GM15510 (cell line): ENCODE results near the gene UBL5.

ENCODE experiments used
- POLR2A ChIP-seq: IDR thresholded peaks from 3 replicates; pipeline ENCODE4 v1.6.1; 2011; ENCODE audit warnings: borderline replicate concordance; ENCODE audit not compliant: insufficient read length; ENCODE audit errors: extremely low read depth

UBL5 gene

GRCh38 chr19:9806803-9807202, 20.9 kb upstream of the UBL5 start:
- TF ChIP-seq POLR2A: no peak

- no peak for TF ChIP-seq POLR2A
Observed at GRCh38 chr19:9808855-9809824, 18.6 kb upstream of the UBL5 start.

- no peak for TF ChIP-seq POLR2A
Observed at GRCh38 chr19:9811139-9811538, 16.6 kb upstream of the UBL5 start.

GRCh38 chr19:9818175-9818733, 9.5 kb upstream of the UBL5 start:
- no peak for TF ChIP-seq POLR2A

GRCh38 chr19:9818734-9819595, 8.8 kb upstream of the UBL5 start, which contains the start of gene FBXL12:
FBXL12 (minus strand) TSS chr19:9819079; CDS start chr19:9818813, 266 bp downstream.
- peak; percentile 93 for TF ChIP-seq POLR2A

GRCh38 chr19:9819596-9819909, 8.2 kb upstream of the UBL5 start:
- peak; percentile 39 for TF ChIP-seq POLR2A

- TF ChIP-seq POLR2A: no peak
Observed at GRCh38 chr19:9823816-9824215, 3.9 kb upstream of the UBL5 start.

GRCh38 chr19:9828551-9829063, 889 bp downstream of the UBL5 start:
- no peak for TF ChIP-seq POLR2A

GRCh38 chr19:9834307-9834725, 6.6 kb downstream of the UBL5 start:
- TF ChIP-seq POLR2A: no peak

GRCh38 chr19:9834726-9835506, 7.2 kb downstream of the UBL5 start, which contains the start of gene PIN1:
PIN1 (plus strand) TSS chr19:9835318; CDS start chr19:9835345, 27 bp downstream.
- peak; percentile 68 for TF ChIP-seq POLR2A

GRCh38 chr19:9835507-9835949, 7.8 kb downstream of the UBL5 start:
- no peak for TF ChIP-seq POLR2A

- TF ChIP-seq POLR2A: no peak
Observed at GRCh38 chr19:9836021-9836420, 8.3 kb downstream of the UBL5 start.

- TF ChIP-seq POLR2A: no peak
Observed at GRCh38 chr19:9838324-9838723, 10.6 kb downstream of the UBL5 start.

GRCh38 chr19:9839415-9839814, 11.7 kb downstream of the UBL5 start:
- TF ChIP-seq POLR2A: no peak
